Keratinocyte (primary cell): ENCODE results near the gene TBC1D19. TPM values are rescaled to one million over a fixed set of nuclear protein-coding genes. Genes with fewer than 3 reads are reported as not detected.

Experiments used
- DNase-seq: peaks from one replicate; pipeline ENCODE4 v3.0.0-alpha.2; 2011; ENCODE audit warnings: low read depth, missing footprints, low spot score
- FAIRE-seq: peaks from 2 replicates; lab custom pipeline; 2011; peaks lifted over from hg19 to GRCh38; lab: Jason Lieb, UNC
- H2AFZ ChIP-seq: 2 replicates; pipeline ENCODE4 v1.6.0; 2012; ENCODE audit warnings: low read length, control low read depth, inconsistent platforms; ENCODE audit not compliant: control insufficient read depth
- H3K27ac ChIP-seq: 2 replicates; pipeline ENCODE4 v1.5.1; 2011; ENCODE audit warnings: low read length; ENCODE audit not compliant: control insufficient read depth, insufficient read depth
- H3K27me3 ChIP-seq: 3 replicates; pipeline ENCODE4 v1.6.0; 2011; ENCODE audit warnings: low read length; ENCODE audit not compliant: control insufficient read depth, insufficient read depth; ENCODE audit errors: extremely low read depth
- H3K36me3 ChIP-seq, 2 experiments: 2 replicates in 1 of 2; 3 replicates in 1 of 2; pipeline ENCODE4 v1.5.1; 2011; ENCODE audit warnings: low read length in 2 of 2, mild to moderate bottlenecking in 1 of 2; ENCODE audit not compliant: control insufficient read depth in 2 of 2, insufficient read depth in 2 of 2; ENCODE audit errors: extremely low read depth in 1 of 2
- H3K4me1 ChIP-seq: 3 replicates; pipeline ENCODE4 v1.5.1; 2011; ENCODE audit warnings: low read length; ENCODE audit not compliant: control insufficient read depth, insufficient read depth; ENCODE audit errors: extremely low read depth
- H3K4me2 ChIP-seq: 3 replicates; pipeline ENCODE4 v1.6.0; 2011; ENCODE audit warnings: low read depth, low read length; ENCODE audit not compliant: control insufficient read depth, insufficient read depth; ENCODE audit errors: extremely low read depth
- H3K4me3 ChIP-seq, 3 experiments: fragments of 200-600 bp in 1 of 3; sonication (generic) in 1 of 3; 2 replicates in 2 of 3; 3 replicates in 1 of 3; pipeline ENCODE4 v1.5.1; 2011 to 2016; ENCODE audit warnings: low read length in 3 of 3, mild to moderate bottlenecking in 3 of 3, control low read depth in 2 of 3, inconsistent platforms in 1 of 3, low read depth in 1 of 3, mixed read lengths in 1 of 3, mixed run types in 1 of 3, moderate library complexity in 1 of 3; ENCODE audit not compliant: control insufficient read depth in 2 of 3, insufficient read depth in 2 of 3; ENCODE audit errors: extremely low read depth in 1 of 3
- H3K79me2 ChIP-seq: 2 replicates; pipeline ENCODE4 v1.6.0; 2012; ENCODE audit warnings: low read length; ENCODE audit not compliant: control insufficient read depth, insufficient read depth
- H3K9ac ChIP-seq: 3 replicates; pipeline ENCODE4 v1.6.0; 2011; ENCODE audit warnings: low read length; ENCODE audit not compliant: control insufficient read depth, insufficient read depth; ENCODE audit errors: extremely low read depth
- H3K9me1 ChIP-seq: 3 replicates; pipeline ENCODE4 v1.6.0; 2011; ENCODE audit warnings: low read length; ENCODE audit not compliant: control insufficient read depth, insufficient read depth; ENCODE audit errors: extremely low read depth
- H3K9me3 ChIP-seq: 2 replicates; pipeline ENCODE4 v1.5.1; 2012; ENCODE audit warnings: low read depth, low read length; ENCODE audit not compliant: control insufficient read depth
- H4K20me1 ChIP-seq: 3 replicates; pipeline ENCODE4 v1.6.0; 2011; ENCODE audit warnings: low read length; ENCODE audit not compliant: control insufficient read depth, insufficient read depth; ENCODE audit errors: extremely low read depth
- EZH2 ChIP-seq: IDR thresholded peaks from one replicate; pipeline ENCODE4 v1.6.1; 2012; ENCODE audit warnings: inconsistent platforms, mild to moderate bottlenecking, low read length, moderate library complexity
- dilution Hi-C: fragments of 300-500 bp; cut with MboI; formaldehyde crosslinking; loops from one replicate; pipeline ENCODE4 v1.7.0; 2020; ENCODE audit warnings: low sequenced_read_pairs; ENCODE audit not compliant: extremely low pct_ligation_motif_present
- polyA plus RNA-seq, 5 experiments: library from polyadenylated mRNA; depleted of rRNA in 3 of 5; stranded (reverse) in 3 of 5; stranded (forward) in 1 of 5; unstranded in 1 of 5; fragments of >200 nt; gene quantifications; 1 replicate in 1 of 5; 2 replicates in 3 of 5; 3 replicates in 1 of 5; pipeline versions ENCODE4 v1.2.1 to v1.2.3, GENCODE V29; 2011 to 2012; ENCODE audit warnings: missing spikeins in 2 of 5, low read depth in 1 of 5, low replicate concordance in 1 of 5
- TF ChIP-seq, protein P1 (sequence below), 3 experiments: IDR thresholded peaks in 1 of 3; conservative IDR thresholded peaks in 1 of 3; optimal IDR thresholded peaks in 1 of 3; 2 replicates in 2 of 3; 3 replicates in 1 of 3; pipeline versions ENCODE3 to v1.5.1; 2011; ENCODE audit warnings: low read length in 3 of 3, mild to moderate bottlenecking in 3 of 3, moderate library complexity in 2 of 3, control low read depth in 1 of 3, inconsistent platforms in 1 of 3; ENCODE audit not compliant: insufficient read depth in 2 of 3; ENCODE audit errors: extremely low read depth in 1 of 3

The TBC1D19 gene
- polyA plus RNA-seq, 1 donor (not counting 4 experiments of a cell fraction or from before 2014, with no cell fraction given), result 11.3 TPM

DNA sequence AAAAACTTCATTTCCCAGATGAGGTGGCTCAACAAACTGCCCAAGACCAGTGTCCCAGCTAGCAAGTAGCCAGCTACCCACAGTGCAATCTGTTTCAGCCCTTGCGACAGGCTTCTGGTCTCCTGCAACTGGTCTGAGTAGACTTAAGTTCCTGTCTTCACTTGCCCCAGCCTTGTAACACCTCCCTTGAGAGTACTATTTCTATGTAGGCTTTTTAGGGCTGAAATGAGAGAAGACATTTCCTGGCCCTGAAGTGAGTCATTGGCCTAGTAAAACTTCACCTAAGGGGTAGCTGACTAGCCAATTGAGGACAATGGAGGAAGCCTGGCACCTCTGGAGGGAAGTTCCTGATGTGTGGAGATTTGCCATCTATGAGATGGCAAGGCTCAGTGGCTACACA, 196.7 kb downstream of the TBC1D19 start:
- H3K27me3 ChIP-seq, result no peaks in the 10 kb centered on the region
- no peaks in the 10 kb centered on the region for H3K9me3 ChIP-seq
- no peaks in the 10 kb centered on the region for H3K9me1 ChIP-seq
- H3K36me3 ChIP-seq, result no peaks in the 10 kb centered on the region
- no peak for TF ChIP-seq EZH2
- TF ChIP-seq, protein P1, sequence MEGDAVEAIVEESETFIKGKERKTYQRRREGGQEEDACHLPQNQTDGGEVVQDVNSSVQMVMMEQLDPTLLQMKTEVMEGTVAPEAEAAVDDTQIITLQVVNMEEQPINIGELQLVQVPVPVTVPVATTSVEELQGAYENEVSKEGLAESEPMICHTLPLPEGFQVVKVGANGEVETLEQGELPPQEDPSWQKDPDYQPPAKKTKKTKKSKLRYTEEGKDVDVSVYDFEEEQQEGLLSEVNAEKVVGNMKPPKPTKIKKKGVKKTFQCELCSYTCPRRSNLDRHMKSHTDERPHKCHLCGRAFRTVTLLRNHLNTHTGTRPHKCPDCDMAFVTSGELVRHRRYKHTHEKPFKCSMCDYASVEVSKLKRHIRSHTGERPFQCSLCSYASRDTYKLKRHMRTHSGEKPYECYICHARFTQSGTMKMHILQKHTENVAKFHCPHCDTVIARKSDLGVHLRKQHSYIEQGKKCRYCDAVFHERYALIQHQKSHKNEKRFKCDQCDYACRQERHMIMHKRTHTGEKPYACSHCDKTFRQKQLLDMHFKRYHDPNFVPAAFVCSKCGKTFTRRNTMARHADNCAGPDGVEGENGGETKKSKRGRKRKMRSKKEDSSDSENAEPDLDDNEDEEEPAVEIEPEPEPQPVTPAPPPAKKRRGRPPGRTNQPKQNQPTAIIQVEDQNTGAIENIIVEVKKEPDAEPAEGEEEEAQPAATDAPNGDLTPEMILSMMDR (optimal IDR thresholded peaks at IDR 0.05 in 1 of 3, IDR thresholded peaks at IDR 0.05 in 1 of 3, conservative IDR thresholded peaks at IDR 0.05 in 1 of 3; ENCODE audit: extremely low read depth in 1 of 3, insufficient read depth in 2 of 3, low read length in 3 of 3), result no peak
- peaks cover 33% of the 10 kb centered on the region for H3K4me1 ChIP-seq
- no peaks in the 10 kb centered on the region for H4K20me1 ChIP-seq
- DNase-seq (peak; percentile 77), FAIRE-seq (peak; percentile 98)
- dilution Hi-C loops, result no loop called here
- no peak overlapping the region for H3K4me3 ChIP-seq
- peak overlapping the region; percentile 86 for H3K27ac ChIP-seq
- peak overlapping the region; percentile 27 for H2AFZ ChIP-seq
- H3K79me2 ChIP-seq, result no peaks in the 10 kb centered on the region
- peak overlapping the region; percentile 84 for H3K4me2 ChIP-seq
- peak overlapping the region; percentile 44 for H3K9ac ChIP-seq

DNA sequence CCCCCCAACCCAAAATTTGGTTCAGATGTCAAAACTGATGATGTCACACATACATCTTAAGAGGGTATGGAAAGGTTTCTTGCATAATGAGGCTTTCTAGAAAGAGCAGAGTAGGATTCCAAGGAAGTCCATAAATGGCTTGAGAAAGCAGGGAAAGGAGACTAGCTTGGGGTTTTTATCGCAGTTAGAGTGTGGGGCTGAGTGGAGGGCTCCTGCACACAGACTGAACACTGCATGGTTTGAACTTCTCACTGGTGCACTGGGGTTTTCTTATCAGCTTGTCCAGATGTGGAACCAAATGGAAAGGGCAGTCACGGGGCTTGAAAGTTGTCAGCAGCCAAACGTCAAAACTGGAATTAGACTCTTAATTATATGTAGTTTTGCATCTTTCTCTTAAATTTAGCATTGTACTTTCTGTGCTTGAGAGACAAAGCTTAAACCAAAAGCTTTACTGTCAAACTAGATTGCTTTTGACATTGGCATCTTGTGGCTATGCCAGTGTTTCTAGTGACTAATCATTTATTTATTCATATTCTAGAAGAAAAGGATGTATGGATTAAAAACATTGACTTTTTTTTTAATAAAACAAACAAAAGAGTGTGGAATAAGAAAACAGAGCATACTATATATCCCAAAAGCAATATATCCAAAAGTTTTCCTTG, 198.4 kb downstream of the TBC1D19 start:
- Histone ChIP-seq H3K27ac (no peak overlapping the region), H3K9me1 (peaks cover under 1% of the 10 kb centered on the region), H3K9me3 (no peaks in the 10 kb centered on the region), H2AFZ (no peak overlapping the region), H3K27me3 (no peaks in the 10 kb centered on the region), H3K4me2 (no peak overlapping the region), H3K9ac (no peak overlapping the region), H3K4me1 (peaks cover 36% of the 10 kb centered on the region), H3K36me3 (no peaks in the 10 kb centered on the region), H3K79me2 (no peaks in the 10 kb centered on the region), H4K20me1 (no peaks in the 10 kb centered on the region), H3K4me3 (no peak overlapping the region)
- DNase-seq (no peak), FAIRE-seq (no peak)
- TF ChIP-seq, protein P1 (optimal IDR thresholded peaks at IDR 0.05 in 1 of 3, IDR thresholded peaks at IDR 0.05 in 1 of 3, conservative IDR thresholded peaks at IDR 0.05 in 1 of 3; ENCODE audit: extremely low read depth in 1 of 3, insufficient read depth in 2 of 3, low read length in 3 of 3), result no peak
- TF ChIP-seq EZH2, result no peak
- dilution Hi-C loops, result no loop called here
